HG02763 (cell line): Measurements from ENCODE around the gene SPRED3.
"Not testable (repeated sequence)": the region's sequence is repeated elsewhere in the genome, so short reads cannot be mapped to it uniquely, and the experiment has no call there.

Source experiments
- ATAC-seq: cut with Tn5 transposase; IDR thresholded peaks from one replicate; pipeline ENCODE4 v1.9.1; 2021; ENCODE audit warnings: mild to moderate bottlenecking, moderate library complexity; ENCODE audit not compliant: unreplicated experiment

SPRED3 gene

DNA sequence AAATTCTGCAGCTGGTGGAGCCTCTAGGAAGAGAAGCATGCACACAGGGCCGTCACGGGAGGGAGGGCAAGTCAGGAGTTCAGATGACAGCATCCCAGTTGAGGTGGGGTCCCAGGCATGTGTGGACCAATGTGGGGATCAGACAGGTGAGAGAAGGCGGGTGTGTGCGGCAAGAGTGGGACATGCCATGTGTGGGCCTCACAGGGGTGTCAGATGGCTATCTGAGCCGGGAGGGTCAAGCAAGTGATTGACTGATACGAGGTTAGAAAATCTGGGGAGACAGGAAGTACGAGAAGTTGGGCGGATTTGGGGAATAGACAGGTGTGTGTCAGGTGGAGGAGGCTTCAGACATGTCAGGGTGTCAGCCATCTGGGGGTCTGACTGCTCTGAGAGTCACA is 28.6 kb downstream of the SPRED3 start:
- no peak for ATAC-seq

DNA sequence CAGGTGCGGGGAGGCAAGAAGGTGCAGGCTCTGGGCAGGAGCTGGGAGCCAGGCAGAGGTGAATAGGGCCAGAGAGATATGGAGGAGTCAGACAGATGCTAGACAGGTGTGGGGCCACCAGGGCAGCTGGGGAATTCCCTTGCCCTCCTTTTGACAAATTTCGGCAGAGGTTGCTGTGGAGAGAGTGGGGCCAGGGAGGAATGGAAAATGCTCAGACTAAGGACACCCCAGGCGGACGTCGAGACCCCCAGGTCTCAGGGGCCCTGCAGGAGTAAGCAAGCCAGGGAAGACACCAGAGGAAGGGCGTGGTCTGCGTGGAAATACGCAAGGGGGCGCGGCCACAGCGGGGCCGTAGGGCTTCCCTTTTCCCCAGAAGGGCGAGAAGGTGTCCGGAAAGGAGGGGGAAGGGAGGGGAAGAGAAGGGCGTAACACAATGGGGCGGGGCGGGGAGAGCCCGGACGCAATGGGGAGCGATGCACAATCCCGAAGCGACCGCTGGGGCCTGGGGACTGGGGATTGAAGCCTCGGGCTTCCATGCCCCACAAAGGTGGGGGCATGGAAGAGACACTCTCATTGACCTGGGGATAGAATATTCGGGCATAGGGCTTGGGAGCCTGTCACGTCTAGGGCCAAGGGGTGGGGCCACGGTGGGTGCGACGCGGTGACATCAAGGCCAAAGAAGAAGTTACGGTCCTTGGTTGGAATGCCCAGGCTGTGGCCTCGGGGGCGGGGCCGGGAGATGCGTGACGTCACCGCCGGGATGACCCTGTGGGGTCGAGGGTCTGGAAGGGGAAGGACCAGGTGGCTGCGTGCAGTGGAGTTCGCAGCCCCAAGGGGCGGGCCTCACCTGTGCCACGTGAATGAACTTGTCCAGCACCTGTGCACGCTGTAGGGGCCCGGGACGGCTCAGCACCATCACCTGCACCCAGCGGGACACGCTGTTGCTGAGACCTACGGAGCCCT is 29.3 kb downstream of the SPRED3 start:
- no peak for ATAC-seq

DNA sequence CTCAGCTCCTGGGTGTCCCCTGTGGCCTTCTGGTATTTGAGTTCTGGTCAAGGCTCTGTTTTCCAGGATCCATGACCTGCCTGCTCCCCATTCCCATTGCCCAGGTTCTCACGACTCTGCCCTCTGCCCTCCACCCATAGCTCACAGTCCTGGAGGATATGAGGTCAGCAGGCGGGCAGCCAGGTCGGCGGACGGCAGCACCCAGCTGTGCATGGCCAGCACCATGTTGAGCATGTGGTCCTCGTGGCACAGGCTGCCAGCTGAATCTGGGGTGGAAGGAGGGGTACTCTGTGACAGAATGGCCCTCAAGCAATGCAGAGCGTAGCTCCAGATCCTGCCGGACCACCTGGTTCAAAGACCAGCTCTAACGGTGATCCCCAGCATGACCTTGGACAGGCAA is 32.4 kb downstream of the SPRED3 start:
- no peak for ATAC-seq

DNA sequence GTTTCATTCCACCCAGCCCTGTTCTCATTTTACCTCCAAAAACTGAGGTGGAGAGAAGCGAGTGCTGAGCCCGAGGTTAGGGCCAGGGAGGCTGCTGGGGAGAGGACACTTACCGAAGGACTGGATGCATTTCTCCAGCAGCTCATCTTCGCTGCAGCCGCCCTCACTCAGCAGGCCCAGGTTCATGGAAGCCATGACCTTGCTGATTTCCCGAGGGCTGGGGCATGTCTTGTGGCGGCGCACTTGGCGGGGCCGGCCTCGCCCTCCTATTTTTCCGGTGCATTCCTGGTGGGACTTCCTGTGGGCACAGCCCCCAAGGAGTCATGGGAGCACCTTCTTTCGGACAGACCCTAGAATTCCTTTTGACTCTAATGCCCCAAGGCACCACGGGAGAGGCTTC is 33.4 kb downstream of the SPRED3 start:
- no peak for ATAC-seq

DNA sequence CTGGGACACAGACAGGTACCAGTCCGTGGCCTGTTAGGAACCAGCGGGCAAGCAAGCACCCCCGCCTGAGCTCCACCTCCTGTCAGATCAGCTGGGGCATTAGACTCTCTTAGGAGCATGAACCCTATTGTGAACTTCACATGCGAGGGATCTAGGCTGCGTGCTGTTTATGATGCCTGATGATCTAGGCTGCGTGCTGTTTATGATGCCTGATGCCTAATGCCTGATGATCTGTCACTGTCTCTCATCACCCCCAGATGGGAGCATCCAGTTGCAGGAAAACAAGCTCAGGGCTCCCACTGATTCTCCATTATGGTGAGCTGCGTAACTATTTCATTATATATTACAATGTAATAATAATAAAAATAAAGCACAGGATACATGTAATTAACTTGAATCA is 33.9 kb downstream of the SPRED3 start:
- ATAC-seq, result no peak

DNA sequence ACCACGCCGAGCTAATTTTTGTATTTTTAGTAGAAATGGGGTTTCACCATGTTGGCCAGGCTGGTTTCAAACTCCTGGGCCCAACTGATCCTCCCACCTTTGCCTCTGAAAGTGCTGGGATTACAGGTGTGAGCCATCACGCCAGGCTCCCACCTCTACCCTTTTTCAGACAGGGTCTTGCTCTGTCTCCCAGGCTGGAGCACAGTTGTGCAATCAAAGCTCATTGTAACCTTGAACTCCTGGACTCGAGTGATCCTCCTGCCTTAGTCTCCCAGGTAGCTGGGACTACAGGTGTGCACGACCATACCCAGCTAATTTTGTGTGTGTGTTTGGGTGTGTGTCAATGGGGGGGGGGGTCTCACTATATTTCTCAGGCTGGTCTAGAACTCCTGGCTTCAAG is 35.8 kb downstream of the SPRED3 start:
- ATAC-seq, result no peak

DNA sequence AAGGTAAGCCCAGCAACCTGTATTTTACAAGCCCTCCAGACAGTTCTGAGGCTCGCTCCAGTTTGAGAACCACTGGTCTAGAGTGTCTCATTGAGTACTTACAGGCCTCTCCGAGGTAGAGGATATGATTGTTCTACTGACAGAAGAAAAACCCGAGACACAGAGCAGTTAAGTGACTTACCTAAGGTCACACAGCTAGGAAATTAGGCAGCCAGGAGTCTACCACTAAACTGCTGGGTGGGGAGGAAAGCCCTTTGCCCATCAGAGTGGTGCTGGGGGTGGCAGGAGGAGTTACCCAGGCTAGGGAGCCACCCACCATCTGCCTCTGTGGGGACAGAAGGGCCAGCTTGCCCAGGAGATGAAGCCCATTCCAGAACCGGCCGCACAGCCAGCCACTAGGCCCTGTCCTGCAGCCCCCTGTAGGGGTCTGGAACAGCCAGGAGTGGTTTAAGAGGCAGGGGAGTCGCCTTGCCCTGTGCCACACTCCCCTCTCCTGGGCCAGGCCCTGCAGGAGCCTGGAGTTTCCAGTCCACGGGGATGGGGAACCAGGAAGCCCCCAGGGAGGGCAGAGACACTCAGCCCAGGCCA is 36.8 kb downstream of the SPRED3 start:
- no peak for ATAC-seq

DNA sequence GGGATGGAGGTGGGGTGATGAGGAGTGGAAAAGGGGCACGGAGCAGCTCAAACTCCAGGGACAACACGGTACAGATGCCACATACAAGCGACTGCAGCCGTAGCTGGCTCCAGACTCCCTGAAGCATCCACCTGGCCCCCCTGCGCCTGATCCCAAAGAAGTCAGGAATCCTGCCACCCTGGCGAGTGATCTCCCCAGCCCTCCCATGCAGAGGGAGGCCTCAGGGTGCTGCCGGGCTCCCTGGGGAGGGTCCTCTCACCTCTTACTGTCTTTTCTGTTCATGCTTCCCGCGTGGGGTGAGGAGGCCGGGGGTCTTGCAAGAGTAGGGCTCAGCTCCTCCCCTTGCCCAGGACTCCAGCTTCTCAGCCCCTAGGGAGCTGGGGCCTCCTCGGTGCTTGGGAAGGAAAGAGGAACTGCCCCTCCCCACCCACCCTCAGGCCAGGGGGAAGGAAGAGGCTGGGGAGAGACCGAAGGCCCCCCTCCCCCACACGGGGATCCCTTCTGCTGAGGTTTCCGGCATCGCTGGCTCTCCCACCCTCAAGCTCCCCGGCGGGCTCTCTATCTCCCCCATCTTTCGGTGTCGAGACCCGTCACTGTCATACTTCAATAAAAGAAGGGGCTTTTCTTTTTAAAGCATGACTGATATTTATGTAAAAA is 37.4 kb downstream of the SPRED3 start, which contains the start of gene RASGRP4:
Gene RASGRP4, minus strand, starts transcription at position 410 of the 657 bp plus-strand sequence. Its CDS starts 128 bp downstream, at position 282.
- no peak for ATAC-seq

DNA sequence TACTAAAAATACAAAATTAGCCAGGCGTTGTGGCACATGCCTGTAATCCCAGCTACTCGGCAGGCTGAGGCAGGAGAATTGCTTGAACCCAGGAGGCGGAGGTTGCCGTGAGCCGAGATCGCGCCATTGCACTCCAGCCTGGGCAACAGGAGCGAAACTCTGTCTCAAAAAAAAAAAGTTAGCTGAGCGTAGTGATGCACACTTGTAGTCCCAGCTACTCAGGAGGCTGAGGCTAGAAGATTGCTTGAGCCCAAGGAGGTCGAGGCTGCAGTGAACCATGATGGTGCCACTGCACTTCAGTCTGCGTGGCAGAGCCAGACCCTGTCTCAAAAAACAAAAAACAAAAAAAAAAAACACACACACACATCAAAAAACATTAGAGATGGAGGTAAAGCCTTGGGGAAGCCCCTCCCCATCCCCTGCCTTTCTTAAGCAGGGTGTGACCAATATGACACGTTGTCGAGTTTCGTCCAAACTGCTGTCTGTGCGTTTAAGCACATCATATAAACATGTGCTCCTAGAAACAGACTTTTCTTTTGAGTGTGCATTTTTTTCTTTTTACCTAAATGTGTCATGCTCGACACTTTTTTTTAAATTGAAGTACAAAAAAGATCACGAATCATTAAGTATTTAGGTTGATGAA is 38.7 kb downstream of the SPRED3 start:
- not testable (repeated sequence) for ATAC-seq

DNA sequence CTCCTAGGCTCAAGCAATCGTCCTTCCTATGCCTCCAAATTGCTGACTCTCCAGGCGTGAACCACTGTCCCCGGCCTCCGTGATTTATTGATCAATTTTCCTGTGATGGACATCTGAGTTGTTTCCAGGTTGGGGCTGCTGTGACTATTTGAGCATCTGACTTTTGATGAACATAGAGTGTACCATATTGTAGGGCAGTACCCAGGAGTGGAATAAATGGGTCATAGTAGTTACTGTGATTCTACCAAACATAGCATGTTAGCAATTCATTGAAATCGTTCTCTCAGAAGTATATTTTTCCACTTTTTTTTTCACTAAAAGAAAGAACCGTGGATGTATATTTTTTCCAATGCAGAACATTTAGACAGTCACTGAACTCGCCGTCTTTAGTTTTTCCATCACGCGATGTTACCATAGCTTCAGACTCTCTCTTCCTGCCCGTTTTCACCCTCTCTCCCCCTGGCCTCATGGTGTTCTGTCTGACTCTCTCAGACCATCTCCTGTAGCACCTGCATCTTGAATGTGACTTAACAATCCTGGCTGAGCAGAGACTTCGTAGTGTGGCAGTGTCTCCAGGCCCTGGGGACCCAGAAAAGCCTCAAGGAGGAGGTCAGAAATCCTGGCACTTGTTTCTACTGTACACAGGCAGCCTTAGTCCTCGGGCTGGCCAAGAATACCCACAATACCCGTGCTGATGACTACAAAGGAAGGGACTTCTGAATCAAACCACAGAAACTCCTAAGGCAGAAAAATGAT is 40.7 kb downstream of the SPRED3 start:
- no peak for ATAC-seq

DNA sequence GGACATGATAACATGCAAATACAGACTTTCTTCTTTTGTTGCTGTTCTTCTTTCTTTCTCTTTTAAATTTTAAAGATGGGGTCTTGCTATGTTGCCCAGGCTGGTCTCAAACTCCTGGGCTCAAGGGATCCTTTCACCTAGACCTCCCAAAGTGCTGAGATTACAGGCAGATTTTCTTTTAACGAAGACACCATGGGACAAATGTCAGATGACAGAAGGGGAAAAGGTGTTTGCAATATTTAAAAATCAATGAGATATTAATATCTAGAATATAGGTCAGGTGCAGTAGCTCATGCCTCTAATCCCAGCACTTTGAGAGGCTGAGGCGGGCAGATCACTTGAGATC is 41.3 kb downstream of the SPRED3 start:
- no peak for ATAC-seq

DNA sequence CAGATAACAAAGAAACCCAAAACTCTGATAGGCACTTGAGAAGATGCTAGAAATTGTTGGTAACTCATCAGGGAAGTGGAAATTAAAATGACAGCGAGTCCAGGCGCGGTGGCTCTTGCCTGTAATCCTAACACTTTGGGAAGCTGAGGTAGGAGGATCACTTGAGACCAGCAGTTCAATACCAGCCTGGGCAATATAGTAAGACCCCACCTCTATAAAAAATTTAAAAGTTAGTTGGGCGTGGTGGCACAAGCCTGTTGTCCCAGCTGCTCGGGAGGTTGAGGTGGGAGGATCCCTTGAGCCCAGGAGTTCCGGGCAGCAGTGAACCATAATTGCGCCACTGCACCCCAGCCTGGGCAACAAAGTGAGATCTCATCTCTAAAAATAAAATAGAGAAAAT is 42.4 kb downstream of the SPRED3 start:
- no peak for ATAC-seq

DNA sequence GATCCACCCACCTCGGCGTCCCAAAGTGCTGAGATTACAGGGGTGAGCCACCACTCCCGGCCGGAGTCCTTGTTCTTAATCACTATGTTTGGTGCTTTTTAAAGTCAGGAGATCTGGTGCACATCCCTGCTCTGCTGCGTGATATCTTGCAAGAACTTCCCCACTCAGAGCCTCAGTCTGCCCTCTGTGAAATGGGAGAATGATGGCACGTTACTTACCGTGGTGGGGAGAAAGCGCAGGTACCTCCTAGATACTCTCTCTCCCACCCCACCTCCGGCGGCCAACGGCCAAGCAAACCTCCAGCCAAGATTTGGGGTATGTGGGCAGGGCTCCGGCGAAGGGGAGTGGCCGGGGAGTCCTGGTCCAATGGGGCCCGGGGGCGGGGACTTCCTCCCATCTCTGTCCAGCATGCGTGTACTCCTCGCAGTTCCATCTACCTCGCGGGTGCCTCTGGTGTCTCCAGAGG is 44.8 kb downstream of the SPRED3 start, which contains the start of gene RYR1:
Gene RYR1, plus strand, starts transcription at position 424 of the 466 bp plus-strand sequence. CDS start 139 bp downstream, outside the sequence.
- no peak for ATAC-seq

DNA sequence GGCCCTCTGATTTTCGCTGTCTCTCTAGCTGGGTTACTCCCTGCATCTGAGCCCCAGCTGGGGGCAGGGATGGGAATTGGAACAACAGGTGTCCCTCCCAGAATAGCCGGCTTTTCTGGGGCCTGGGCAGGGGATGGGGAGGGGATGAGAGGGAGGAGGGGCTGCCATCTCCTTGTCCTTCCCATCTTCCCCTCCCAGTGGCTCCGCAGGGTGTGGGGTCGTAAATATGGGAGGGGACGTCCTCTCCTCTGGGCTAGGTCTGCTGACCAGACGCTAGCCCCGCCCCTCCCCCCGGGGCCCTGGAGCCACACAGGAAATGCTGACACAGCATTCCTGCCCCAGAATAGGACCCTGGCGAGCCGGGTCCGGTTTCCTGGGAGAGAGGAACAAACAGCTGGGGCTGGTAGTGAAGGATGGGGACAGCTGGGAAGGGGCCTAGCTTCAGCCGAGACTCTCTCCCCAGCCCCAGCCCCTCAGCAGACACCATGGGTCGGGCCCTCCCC is 46.1 kb downstream of the SPRED3 start:
- no peak for ATAC-seq

DNA sequence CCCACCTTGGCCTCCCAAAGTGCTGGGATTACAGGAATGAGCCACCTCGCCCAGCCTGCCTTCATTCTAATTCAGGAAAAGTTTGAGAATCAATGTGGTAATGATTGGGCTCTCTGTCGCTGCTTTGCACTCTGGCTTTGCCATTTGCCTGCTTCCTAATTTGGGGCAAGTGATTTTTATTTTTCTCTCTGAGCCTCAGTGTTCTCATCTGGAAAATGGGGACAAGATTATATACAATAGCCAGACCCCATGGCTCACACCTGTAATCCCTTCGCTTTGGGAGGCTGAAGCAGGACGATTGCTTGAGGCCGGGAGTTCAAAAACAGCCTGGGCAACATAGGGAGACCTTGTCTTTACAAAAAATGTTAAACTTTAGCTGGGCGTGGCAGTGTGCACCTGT is 48.8 kb downstream of the SPRED3 start:
- ATAC-seq, result no peak

DNA sequence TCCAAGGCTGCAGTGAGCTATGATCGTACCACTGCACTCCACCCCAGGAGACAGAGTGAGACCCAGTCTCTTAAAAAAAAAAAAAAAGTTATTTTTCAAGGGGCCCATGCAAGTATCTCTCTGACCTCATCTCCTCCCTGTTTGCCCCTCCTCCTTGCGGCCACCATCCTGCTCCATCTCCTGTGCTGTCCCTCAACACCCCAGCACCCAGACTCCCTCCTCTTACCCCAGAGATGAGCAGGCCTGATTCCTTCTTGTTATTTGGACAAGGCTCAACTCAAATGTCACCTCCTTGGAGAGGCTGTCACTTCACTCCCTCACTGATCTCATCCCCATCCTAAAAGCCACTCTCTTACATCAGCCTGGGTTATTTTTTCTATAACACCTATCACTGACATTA is 49.4 kb downstream of the SPRED3 start:
- ATAC-seq, result no peak

DNA sequence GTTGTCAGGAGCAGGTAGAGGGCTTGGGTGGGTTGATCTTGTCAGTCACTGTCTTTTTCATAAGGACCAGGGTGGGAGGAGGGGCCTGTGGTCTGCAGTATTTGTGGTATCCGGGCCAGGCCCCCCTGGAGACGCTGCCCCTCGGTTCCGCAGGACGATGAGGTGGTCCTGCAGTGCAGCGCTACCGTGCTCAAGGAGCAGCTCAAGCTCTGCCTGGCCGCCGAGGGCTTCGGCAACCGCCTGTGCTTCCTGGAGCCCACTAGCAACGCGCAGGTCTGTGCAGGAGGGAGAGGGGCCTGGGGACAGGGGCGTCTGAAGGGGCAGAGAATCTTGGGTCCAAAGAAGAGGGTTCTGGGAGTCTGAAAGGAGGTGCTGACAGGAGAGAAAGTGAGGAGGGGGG is 52.1 kb downstream of the SPRED3 start:
- no peak for ATAC-seq

DNA sequence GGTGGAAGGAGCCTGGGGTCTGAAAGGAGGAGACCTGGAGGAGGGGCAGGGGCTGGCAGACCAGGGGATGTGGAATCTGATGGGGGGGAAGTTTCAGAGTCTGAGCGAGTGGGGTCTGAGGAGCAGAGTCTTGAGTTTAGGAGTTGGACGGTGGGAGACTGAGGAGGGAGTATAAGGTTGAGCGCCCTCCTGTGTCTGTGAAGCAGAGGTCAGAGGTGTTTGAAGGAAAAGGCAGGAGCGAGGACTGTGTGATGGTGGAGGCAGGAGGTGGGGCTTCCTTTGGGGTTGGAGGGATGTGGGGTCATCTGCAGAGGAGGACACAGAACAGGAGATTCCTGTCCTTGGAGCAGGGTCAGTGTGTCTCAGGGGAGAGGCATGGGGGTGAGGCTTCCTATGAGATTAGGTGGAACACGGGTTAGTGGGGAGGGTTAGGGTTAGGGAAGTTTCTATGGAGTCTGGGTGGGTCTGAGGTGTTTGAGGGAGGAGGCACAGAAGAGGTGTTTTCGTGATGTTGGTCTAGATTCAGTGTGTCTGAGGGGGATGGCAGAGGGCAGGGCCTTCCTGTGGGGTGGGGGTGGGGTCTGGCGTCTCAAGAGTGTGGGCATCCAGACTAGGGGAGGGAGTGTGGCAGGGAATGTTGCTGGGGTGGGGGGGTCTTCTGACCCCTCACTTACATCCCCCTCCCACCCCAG is 53.3 kb downstream of the SPRED3 start:
- no peak for ATAC-seq

DNA sequence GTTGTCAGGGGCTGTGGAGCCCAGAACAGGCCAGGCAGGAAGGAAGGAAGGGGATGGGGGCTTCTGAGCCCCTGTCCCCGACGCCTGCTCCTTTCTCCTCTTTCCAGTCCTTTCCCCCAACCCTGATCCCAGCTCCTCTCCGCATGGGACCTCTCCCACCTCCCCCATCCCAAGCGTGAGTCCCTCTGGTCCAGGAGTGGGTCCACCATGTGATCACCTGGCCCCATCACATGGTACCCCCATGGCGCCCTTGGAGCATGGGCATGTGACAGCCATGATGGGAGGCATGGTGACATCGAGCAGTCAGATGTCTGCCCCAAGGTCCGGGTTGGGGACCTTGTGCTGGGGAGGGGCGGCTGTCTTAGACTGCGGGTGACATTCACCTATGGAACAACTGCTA is 54.2 kb downstream of the SPRED3 start:
- no peak for ATAC-seq
